DMS 273 (cell line): ENCODE results near the gene DHX57.

Source experiments
- DNase-seq: peaks from one replicate; lab custom pipeline; 2025; ENCODE audit not compliant: unreplicated experiment; lab: John Stamatoyannopoulos, UW

DHX57 gene

GRCh38 chr2:38754506-38754905 is 121.2 kb downstream of the DHX57 start:
- DNase-seq = no peak

- DNase-seq = no peak
Measured at GRCh38 chr2:38754049-38754448, 121.7 kb downstream of the DHX57 start.

GRCh38 chr2:38751596-38752410 is 123.9 kb downstream of the DHX57 start:
- peak; percentile 67 for DNase-seq

- DNase-seq = peak; percentile 100
Measured at GRCh38 chr2:38750891-38751595, 124.7 kb downstream of the DHX57 start, which contains the start of gene SRSF7. Gene SRSF7 (minus strand): TSS chr2:38751361. CDS start chr2:38751256, 105 bp downstream.

- DNase-seq = peak; percentile 55
Measured at GRCh38 chr2:38750011-38750890, 125.5 kb downstream of the DHX57 start.

- DNase-seq = peak; percentile 45
Measured at GRCh38 chr2:38748943-38749804, 126.6 kb downstream of the DHX57 start.

- DNase-seq = no peak
Measured at GRCh38 chr2:38748391-38748790, 127.3 kb downstream of the DHX57 start.

- no peak for DNase-seq
Measured at GRCh38 chr2:38747819-38748218, 127.9 kb downstream of the DHX57 start.
